Neural crest cell (in vitro differentiated cells): ENCODE results near the gene TEX29. TPM values are rescaled to one million over a fixed set of nuclear protein-coding genes. Genes with fewer than 3 reads are reported as not detected.

Experiments used
- DNase-seq: peaks from one replicate; pipeline ENCODE4 v3.0.0; 2021; ENCODE audit warnings: low read depth, mixed read lengths, low spot score
- H3K27ac Mint-ChIP-seq: one replicate; pipeline ENCODE4 v1.8.0; 2021; ENCODE audit warnings: mild to moderate bottlenecking, mixed read lengths; ENCODE audit not compliant: unreplicated experiment
- H3K27me3 Mint-ChIP-seq: 2 replicates; pipeline ENCODE4 v1.8.0; 2021; ENCODE audit warnings: low read depth, mild to moderate bottlenecking, mixed read lengths
- H3K36me3 Mint-ChIP-seq: 2 replicates; pipeline ENCODE4 v1.8.0; 2021; ENCODE audit warnings: low read depth, mild to moderate bottlenecking, mixed read lengths
- H3K4me1 Mint-ChIP-seq: 2 replicates; pipeline ENCODE4 v1.8.0; 2021; ENCODE audit warnings: mixed read lengths
- H3K4me3 Mint-ChIP-seq: one replicate; pipeline ENCODE4 v1.8.0; 2021; ENCODE audit warnings: mild to moderate bottlenecking, mixed read lengths
- H3K9me3 Mint-ChIP-seq: 2 replicates; pipeline ENCODE4 v1.8.0; 2021; ENCODE audit warnings: mixed read lengths
- total RNA-seq: library from RNA; stranded (reverse); gene quantifications from 2 replicates; pipeline ENCODE4 v1.2.1, GENCODE V29; 2021
- TF ChIP-seq, protein P1 (sequence below): fragments of 200-600 bp; sonication (generic); conservative IDR thresholded peaks from 2 replicates; pipeline ENCODE4 v1.5.0; 2021; ENCODE audit warnings: antibody characterized with exemption, mild to moderate bottlenecking

TEX29 gene
- total RNA-seq, 1 donor from 2014 or later: not detected

DNA sequence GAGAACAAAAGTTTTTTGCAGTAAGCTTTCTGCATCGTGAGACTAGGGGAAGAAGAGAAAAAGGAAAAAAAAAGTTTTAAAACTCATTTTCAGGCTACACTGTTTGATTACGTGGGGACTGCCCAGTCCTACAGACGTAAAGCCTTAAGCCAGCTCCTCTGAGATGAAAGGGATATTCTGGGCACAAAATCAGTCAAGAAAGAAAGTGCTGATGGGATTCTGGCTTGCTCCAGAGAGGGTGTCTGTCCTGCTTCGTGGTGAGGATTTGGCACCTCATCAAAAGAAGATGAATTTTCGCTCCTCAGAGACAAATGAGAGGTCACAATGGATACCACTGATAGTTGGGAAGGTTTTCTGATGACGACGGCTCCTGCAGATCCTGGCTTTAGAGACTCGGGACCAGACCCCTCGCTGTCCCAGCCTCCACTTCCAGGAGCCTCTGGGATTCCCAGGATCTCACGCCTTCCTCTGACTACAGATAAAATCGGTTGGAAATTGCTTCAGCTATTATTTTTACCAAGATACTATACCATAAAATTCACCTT is 9.7 kb downstream of the TEX29 start:
- peaks cover 3% of the 10 kb centered on the region for H3K9me3 Mint-ChIP-seq
- no peak for DNase-seq
- H3K27ac Mint-ChIP-seq: no peak overlapping the region
- peaks cover 3% of the 10 kb centered on the region for H3K36me3 Mint-ChIP-seq
- H3K27me3 Mint-ChIP-seq: no peaks in the 10 kb centered on the region
- TF ChIP-seq, protein P1, sequence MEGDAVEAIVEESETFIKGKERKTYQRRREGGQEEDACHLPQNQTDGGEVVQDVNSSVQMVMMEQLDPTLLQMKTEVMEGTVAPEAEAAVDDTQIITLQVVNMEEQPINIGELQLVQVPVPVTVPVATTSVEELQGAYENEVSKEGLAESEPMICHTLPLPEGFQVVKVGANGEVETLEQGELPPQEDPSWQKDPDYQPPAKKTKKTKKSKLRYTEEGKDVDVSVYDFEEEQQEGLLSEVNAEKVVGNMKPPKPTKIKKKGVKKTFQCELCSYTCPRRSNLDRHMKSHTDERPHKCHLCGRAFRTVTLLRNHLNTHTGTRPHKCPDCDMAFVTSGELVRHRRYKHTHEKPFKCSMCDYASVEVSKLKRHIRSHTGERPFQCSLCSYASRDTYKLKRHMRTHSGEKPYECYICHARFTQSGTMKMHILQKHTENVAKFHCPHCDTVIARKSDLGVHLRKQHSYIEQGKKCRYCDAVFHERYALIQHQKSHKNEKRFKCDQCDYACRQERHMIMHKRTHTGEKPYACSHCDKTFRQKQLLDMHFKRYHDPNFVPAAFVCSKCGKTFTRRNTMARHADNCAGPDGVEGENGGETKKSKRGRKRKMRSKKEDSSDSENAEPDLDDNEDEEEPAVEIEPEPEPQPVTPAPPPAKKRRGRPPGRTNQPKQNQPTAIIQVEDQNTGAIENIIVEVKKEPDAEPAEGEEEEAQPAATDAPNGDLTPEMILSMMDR: no peak
- no peak overlapping the region for H3K4me3 Mint-ChIP-seq
- no peaks in the 10 kb centered on the region for H3K4me1 Mint-ChIP-seq

DNA sequence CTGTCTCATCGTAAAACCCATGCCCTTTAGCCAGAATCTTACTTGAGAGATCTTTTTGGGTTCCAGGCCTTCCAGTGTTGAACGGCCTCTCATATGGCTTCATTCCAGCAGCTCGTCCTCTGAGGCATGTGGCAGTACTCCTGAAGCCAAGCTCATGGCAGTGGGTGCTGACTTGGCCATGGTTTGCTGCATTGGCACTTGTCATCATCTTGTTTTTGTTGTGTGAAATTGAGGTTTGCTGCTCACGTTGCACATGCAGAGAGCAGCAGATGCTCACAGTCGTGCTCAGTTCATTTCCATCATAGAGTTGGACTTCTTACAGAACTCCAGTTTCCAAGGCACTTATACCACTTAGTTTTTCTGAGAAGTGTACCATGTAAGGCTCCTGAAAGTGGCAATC is 14.9 kb downstream of the TEX29 start:
- no peak for DNase-seq
- Mint-ChIP-seq H3K9me3 (peaks cover 3% of the 10 kb centered on the region), H3K4me3 (no peak overlapping the region), H3K4me1 (no peaks in the 10 kb centered on the region), H3K27ac (no peak overlapping the region), H3K27me3 (no peaks in the 10 kb centered on the region), H3K36me3 (peaks cover 3% of the 10 kb centered on the region)
- TF ChIP-seq, protein P1: no peak

DNA sequence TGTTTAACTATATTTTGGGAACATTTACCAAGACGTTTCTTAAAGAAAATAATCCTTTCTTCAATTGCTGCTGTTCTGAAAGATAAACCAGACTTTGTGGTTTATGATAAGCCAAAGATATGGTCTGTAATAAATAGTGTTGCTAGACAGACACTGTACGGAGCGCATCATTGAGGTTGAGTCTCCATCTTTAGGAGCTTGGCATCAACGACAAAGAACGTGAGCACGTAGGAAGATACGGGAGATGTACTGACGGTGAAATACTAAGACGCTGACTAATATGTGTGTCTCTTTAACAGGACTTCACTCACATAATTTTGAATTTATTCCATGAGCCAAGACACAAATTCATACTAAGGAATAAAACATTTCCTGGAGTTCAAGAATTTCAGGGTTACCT is 16.2 kb downstream of the TEX29 start:
- peaks cover 3% of the 10 kb centered on the region for H3K36me3 Mint-ChIP-seq
- no peaks in the 10 kb centered on the region for H3K27me3 Mint-ChIP-seq
- DNase-seq: no peak
- H3K4me3 Mint-ChIP-seq: no peak overlapping the region
- H3K9me3 Mint-ChIP-seq: peaks cover 3% of the 10 kb centered on the region
- TF ChIP-seq, protein P1: no peak
- H3K4me1 Mint-ChIP-seq: no peaks in the 10 kb centered on the region
- no peak overlapping the region for H3K27ac Mint-ChIP-seq

DNA sequence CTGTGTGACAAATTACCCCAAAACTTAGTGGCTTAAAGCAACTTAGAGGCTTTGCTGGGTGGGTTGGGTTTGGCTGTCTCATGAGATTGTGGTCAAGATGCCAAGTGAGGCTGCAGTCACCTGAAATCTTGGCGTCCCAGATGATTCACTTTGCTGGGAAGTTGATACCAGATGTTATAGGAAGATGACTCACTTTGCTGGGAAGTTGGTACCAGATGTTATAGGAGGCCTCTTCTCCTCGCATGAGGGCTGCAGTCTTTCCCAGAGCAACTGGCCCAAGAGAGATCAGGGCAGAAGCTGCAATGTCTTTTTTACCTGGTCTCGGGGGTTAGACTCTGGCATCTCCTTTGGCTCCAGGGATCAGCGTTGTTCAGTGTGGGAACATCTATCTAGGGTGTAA is 16.8 kb downstream of the TEX29 start:
- H3K27me3 Mint-ChIP-seq: no peaks in the 10 kb centered on the region
- DNase-seq: no peak
- peaks cover 3% of the 10 kb centered on the region for H3K36me3 Mint-ChIP-seq
- peaks cover 3% of the 10 kb centered on the region for H3K9me3 Mint-ChIP-seq
- TF ChIP-seq, protein P1: no peak
- peak overlapping the region; percentile 36 for H3K27ac Mint-ChIP-seq
- H3K4me1 Mint-ChIP-seq: no peaks in the 10 kb centered on the region
- no peak overlapping the region for H3K4me3 Mint-ChIP-seq

GRCh38 chr13:111337741-111338140 is 17.3 kb downstream of the TEX29 start:
- peaks cover 3% of the 10 kb centered on the region for H3K36me3 Mint-ChIP-seq
- peaks cover 3% of the 10 kb centered on the region for H3K9me3 Mint-ChIP-seq
- DNase-seq: no peak
- no peaks in the 10 kb centered on the region for H3K4me1 Mint-ChIP-seq
- no peaks in the 10 kb centered on the region for H3K27me3 Mint-ChIP-seq
- TF ChIP-seq, protein P1: no peak
- peak overlapping the region; percentile 36 for H3K27ac Mint-ChIP-seq
- H3K4me3 Mint-ChIP-seq: no peak overlapping the region
